HL-60 (cell line): ENCODE data around the gene MYH9.
"Not testable (repeated sequence)": the region's sequence is repeated elsewhere in the genome, so short reads cannot be mapped to it uniquely, and the experiment has no call there.

Source experiments
- DNase-seq, 2 experiments: peaks; one replicate each; pipeline ENCODE4 v3.0.0-alpha.2; 2010 to 2020; ENCODE audit warnings: low read depth in 1 of 2, low spot score in 1 of 2
- H3K27ac ChIP-seq: fragments of 250-450 bp; sonication (Bioruptor Pico); replicated peaks from 2 replicates; pipeline ENCODE4 v1.5.1; 2020; ENCODE audit warnings: mild to moderate bottlenecking, moderate library complexity
- H3K27me3 ChIP-seq: fragments of 250-450 bp; sonication (Bioruptor Pico); 2 replicates; pipeline ENCODE4 v1.5.1; 2021; ENCODE audit warnings: mild to moderate bottlenecking, moderate library complexity; ENCODE audit not compliant: insufficient read depth, poor library complexity, severe bottlenecking
- H3K4me3 ChIP-seq: replicated peaks from 2 replicates; pipeline ENCODE4 v1.5.1; 2011; ENCODE audit warnings: mild to moderate bottlenecking, control low read depth, low read length; ENCODE audit not compliant: insufficient read depth
- GABPA ChIP-seq: IDR thresholded peaks from 2 replicates; pipeline ENCODE4 v1.6.1; 2012; ENCODE audit warnings: low read depth
- POLR2AphosphoS5 ChIP-seq: IDR thresholded peaks from 2 replicates; pipeline ENCODE4 v1.6.1; 2012; ENCODE audit warnings: low read depth
- SPI1 ChIP-seq: IDR thresholded peaks from 2 replicates; pipeline ENCODE4 v1.6.1; 2012; ENCODE audit warnings: low read depth, mild to moderate bottlenecking, borderline replicate concordance
- TF ChIP-seq, protein P1 (sequence below): IDR thresholded peaks from one replicate; pipeline ENCODE4 v1.5.1; 2011; ENCODE audit warnings: low read length, control low read depth, inconsistent platforms; ENCODE audit not compliant: insufficient read depth
- TF ChIP-seq, protein P2 (sequence below): IDR thresholded peaks from 2 replicates; pipeline ENCODE4 v1.6.1; 2012; ENCODE audit warnings: low read depth; ENCODE audit not compliant: insufficient replicate concordance

MYH9 gene

DNA sequence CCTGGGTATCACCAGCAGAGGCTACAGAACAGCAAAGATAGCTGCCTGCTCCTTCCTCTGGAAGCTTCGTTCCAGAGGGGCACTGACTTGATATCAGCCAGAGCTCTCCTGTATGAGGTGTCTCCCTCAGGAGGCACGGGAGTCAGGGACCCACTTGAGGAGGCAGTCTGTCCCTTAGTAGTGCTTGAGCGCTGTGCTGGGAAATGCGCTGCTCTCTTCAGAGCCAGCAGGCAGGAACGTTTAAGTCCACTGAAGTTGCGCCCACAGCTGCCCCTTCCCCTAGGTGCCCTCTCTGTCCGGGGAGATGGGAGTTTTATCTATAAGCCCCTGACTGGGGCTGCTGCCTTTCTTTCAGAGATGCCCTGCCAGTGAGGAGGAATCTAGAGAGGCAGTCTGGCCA, 116.5 kb downstream of the MYH9 start:
- H3K27me3 ChIP-seq, H3K27ac ChIP-seq, H3K4me3 ChIP-seq, DNase-seq: not testable (repeated sequence)

DNA sequence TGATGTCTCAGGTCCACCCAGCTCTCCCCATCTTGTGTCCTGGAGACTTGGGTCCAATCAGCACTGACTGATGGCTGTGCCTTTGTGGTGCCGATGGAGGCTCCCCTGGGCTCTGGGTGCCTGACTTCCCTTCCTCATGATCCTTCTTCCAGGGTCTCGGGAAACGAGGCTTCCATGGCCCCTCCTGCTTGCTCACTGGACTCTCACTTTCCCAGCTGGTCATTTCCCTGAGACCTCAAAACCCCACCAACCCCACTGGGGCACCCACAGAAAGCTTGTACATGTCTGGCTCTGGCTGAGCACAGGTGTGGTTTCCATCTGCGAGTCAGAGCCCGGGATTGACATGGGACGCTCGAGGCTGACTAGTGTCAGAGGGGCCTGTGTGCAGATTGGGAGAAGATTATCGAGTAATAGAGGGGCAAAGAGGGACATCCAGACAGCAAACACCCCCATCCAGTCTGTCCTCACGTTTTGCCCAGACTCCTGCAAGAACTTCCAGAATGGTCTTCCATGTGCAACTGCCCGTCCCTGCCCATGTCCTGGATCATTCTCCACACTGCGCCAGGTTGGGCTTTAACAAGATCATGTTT, 119.8 kb downstream of the MYH9 start:
- H3K4me3 ChIP-seq: no peak overlapping the region
- H3K27ac ChIP-seq: no peak overlapping the region
- no peak for DNase-seq
- TF ChIP-seq, protein P1, sequence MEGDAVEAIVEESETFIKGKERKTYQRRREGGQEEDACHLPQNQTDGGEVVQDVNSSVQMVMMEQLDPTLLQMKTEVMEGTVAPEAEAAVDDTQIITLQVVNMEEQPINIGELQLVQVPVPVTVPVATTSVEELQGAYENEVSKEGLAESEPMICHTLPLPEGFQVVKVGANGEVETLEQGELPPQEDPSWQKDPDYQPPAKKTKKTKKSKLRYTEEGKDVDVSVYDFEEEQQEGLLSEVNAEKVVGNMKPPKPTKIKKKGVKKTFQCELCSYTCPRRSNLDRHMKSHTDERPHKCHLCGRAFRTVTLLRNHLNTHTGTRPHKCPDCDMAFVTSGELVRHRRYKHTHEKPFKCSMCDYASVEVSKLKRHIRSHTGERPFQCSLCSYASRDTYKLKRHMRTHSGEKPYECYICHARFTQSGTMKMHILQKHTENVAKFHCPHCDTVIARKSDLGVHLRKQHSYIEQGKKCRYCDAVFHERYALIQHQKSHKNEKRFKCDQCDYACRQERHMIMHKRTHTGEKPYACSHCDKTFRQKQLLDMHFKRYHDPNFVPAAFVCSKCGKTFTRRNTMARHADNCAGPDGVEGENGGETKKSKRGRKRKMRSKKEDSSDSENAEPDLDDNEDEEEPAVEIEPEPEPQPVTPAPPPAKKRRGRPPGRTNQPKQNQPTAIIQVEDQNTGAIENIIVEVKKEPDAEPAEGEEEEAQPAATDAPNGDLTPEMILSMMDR: no peak
- TF ChIP-seq POLR2AphosphoS5: no peak
- no peak for TF ChIP-seq SPI1
- TF ChIP-seq, protein P2, sequence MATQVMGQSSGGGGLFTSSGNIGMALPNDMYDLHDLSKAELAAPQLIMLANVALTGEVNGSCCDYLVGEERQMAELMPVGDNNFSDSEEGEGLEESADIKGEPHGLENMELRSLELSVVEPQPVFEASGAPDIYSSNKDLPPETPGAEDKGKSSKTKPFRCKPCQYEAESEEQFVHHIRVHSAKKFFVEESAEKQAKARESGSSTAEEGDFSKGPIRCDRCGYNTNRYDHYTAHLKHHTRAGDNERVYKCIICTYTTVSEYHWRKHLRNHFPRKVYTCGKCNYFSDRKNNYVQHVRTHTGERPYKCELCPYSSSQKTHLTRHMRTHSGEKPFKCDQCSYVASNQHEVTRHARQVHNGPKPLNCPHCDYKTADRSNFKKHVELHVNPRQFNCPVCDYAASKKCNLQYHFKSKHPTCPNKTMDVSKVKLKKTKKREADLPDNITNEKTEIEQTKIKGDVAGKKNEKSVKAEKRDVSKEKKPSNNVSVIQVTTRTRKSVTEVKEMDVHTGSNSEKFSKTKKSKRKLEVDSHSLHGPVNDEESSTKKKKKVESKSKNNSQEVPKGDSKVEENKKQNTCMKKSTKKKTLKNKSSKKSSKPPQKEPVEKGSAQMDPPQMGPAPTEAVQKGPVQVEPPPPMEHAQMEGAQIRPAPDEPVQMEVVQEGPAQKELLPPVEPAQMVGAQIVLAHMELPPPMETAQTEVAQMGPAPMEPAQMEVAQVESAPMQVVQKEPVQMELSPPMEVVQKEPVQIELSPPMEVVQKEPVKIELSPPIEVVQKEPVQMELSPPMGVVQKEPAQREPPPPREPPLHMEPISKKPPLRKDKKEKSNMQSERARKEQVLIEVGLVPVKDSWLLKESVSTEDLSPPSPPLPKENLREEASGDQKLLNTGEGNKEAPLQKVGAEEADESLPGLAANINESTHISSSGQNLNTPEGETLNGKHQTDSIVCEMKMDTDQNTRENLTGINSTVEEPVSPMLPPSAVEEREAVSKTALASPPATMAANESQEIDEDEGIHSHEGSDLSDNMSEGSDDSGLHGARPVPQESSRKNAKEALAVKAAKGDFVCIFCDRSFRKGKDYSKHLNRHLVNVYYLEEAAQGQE: no peak
- TF ChIP-seq GABPA: no peak
- no peaks in the 10 kb centered on the region for H3K27me3 ChIP-seq

DNA sequence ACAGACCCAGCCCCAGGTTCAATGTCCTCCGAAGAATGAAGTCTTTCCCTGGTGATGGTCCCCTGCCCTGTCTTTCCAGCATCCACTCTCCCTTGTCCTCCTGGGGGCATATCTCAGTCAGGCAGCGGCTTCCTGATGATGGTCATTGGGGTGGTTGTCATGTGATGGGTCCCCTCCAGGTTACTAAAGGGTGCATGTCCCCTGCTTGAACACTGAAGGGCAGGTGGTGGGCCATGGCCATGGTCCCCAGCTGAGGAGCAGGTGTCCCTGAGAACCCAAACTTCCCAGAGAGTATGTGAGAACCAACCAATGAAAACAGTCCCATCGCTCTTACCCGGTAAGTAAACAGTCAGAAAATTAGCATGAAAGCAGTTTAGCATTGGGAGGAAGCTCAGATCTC, 120.7 kb downstream of the MYH9 start:
- no peaks in the 10 kb centered on the region for H3K27me3 ChIP-seq
- no peak for TF ChIP-seq SPI1
- TF ChIP-seq, protein P2: no peak
- no peak for TF ChIP-seq POLR2AphosphoS5
- TF ChIP-seq, protein P1: no peak
- TF ChIP-seq GABPA: no peak
- DNase-seq: no peak
- H3K27ac ChIP-seq: no peak overlapping the region
- no peak overlapping the region for H3K4me3 ChIP-seq

DNA sequence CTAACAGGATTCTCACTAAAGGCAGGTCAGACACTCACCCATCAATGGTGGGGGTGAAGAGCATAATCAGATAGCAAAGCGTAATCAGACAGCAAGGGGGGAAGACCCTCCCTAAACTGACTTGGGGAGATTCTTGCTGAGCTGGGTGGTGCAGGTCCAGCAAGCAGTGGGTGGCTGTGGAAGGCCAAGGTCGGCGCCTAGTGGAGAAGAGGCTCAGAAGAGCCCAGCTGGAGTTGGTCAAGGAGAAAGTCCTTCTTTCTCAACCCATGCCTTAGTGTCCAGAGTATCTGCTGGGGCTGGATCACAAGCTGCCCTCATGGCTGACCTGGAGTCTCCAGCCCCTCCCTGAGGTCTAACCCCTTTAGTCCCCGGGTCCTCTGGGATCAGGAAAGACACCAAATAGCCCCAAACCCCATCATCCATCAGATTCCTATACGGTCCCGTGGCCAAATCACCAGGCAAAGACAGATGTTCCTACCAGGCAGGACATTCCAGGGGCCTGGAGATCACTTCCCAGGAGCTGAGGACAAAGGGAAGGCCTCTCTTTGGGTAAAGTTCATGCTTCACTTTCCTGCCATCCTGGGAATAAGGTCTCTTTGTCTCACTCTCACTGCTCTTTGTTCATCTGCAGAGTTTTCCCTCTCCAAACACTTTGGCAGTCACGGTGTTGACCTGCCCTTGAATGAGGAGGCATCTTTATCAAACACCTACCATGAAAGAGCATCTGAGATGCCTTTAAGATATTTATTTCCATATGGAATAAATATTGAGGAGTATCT, 123.7 kb downstream of the MYH9 start:
- DNase-seq, H3K27ac ChIP-seq, H3K4me3 ChIP-seq, H3K27me3 ChIP-seq: not testable (repeated sequence)

DNA sequence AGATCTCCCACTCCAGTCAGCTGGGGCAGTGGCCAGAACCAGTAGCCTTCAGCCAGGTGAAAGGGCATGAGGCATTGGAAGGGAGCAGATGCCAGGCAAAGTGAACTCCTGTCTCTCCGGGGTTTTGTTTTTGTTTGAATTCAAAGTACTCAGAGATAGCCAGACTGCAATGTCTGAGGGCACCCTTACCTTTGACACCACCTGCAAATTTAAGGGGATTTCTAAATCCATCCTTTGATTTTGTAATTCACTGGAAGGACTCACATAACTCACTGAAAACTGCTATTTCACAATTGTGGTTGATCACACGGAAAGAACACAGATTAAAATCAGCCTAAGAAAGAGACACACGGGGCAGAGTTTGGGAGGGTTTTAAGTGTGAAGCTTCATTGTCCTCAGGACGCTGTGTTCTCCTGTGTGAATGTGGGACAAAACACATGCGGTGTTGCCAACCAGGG, 124.5 kb downstream of the MYH9 start:
- DNase-seq: peak in 1 of 2 experiments; percentile 46
- H3K27me3 ChIP-seq, H3K27ac ChIP-seq, H3K4me3 ChIP-seq: not testable (repeated sequence)

DNA sequence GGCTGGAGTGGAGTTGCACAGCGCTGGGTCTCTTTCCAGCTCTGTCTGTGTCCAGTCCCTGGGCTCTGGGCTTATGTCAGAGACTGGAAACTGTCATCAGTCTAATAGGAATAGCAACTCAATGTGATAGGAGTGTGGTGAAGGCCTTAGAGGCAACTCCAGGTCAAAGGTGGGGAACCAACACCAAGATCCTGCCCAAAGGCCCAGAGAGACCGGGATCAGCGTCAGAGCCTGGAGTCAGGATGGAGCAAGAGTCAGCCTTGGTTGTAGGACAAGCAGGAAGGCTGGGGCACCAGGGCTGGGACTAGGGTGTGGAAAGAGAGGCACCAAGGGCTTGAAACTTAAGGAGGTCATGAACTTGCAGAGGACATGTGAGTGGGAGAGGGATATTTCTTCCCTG, 125.5 kb downstream of the MYH9 start:
- not testable (repeated sequence) for H3K27ac ChIP-seq, H3K27me3 ChIP-seq, H3K4me3 ChIP-seq, DNase-seq

DNA sequence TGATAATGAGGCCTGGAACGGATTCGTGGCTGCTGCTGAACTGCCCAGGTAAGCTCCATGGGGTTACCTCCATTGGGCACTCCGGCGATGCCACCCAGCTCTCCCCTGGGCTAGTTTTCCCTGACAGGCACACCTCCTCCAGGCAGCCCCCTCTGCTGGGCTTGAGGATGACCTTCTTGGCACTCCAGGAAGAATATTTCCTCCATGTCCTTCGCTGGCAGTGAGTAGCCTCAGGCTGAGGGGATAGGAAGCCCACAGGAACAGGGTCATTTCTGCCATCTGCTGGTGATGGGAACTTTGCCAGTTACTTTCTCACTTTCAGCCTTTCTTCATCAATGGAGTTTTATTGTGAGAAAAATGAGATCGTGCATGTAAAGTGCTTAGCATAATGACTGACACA, 126.1 kb downstream of the MYH9 start:
- H3K27me3 ChIP-seq, H3K27ac ChIP-seq, DNase-seq, H3K4me3 ChIP-seq: not testable (repeated sequence)
